Trophoblast cell (in vitro differentiated cells and primary cell): ENCODE measurements around the gene FHAD1.

Source experiments
- DNase-seq, 2 donors: peaks; one replicate each; pipeline ENCODE4 v3.0.0-alpha.2; 2016
- H2AFZ ChIP-seq: 2 replicates; pipeline ENCODE4 v1.6.1; 2013; ENCODE audit warnings: low read length, moderate library complexity, mild to moderate bottlenecking; ENCODE audit not compliant: insufficient read depth, poor library complexity
- H2AK5ac ChIP-seq: 2 replicates; pipeline ENCODE4 v1.6.1; 2013; ENCODE audit warnings: mild to moderate bottlenecking, low read length
- H2BK120ac ChIP-seq: 2 replicates; pipeline ENCODE4 v1.6.1; 2013; ENCODE audit warnings: low read length, mild to moderate bottlenecking, moderate library complexity; ENCODE audit not compliant: insufficient read depth, poor library complexity
- H2BK12ac ChIP-seq: 2 replicates; pipeline ENCODE4 v1.6.1; 2013; ENCODE audit warnings: mild to moderate bottlenecking, low read length, moderate library complexity
- H2BK5ac ChIP-seq: 2 replicates; pipeline ENCODE4 v1.6.1; 2013; ENCODE audit warnings: low read length, low read depth, moderate library complexity, mild to moderate bottlenecking; ENCODE audit not compliant: poor library complexity
- H3K14ac ChIP-seq: 2 replicates; pipeline ENCODE4 v1.6.1; 2013; ENCODE audit warnings: mild to moderate bottlenecking, low read length
- H3K18ac ChIP-seq: 2 replicates; pipeline ENCODE4 v1.6.1; 2013; ENCODE audit warnings: mild to moderate bottlenecking, low read length
- H3K23ac ChIP-seq: 2 replicates; pipeline ENCODE4 v1.6.1; 2013; ENCODE audit warnings: low read length
- H3K27ac ChIP-seq: 2 replicates; pipeline ENCODE4 v1.5.1; 2013; ENCODE audit warnings: low read depth, mild to moderate bottlenecking, inconsistent platforms, low read length, moderate library complexity
- H3K27me3 ChIP-seq: 2 replicates; pipeline ENCODE4 v1.6.1; 2013; ENCODE audit warnings: inconsistent platforms, mild to moderate bottlenecking, low read length, moderate library complexity; ENCODE audit not compliant: insufficient read depth
- H3K36me3 ChIP-seq, 2 experiments: 1 replicate in 1 of 2; 2 replicates in 1 of 2; pipeline ENCODE4 v1.6.1; 2013; ENCODE audit warnings: low read length in 2 of 2, mild to moderate bottlenecking in 2 of 2, moderate library complexity in 1 of 2; ENCODE audit not compliant: insufficient read depth in 2 of 2, control insufficient read depth in 1 of 2
- H3K4ac ChIP-seq: 2 replicates; pipeline ENCODE4 v1.6.1; 2013; ENCODE audit warnings: low read depth, mild to moderate bottlenecking, low read length, moderate library complexity
- H3K4me1 ChIP-seq, 2 experiments: 1 replicate in 1 of 2; 2 replicates in 1 of 2; pipeline ENCODE4 v1.6.1; 2013; ENCODE audit warnings: low read length in 2 of 2, mild to moderate bottlenecking in 2 of 2, moderate library complexity in 1 of 2; ENCODE audit not compliant: insufficient read depth in 2 of 2, control insufficient read depth in 1 of 2
- H3K4me2 ChIP-seq: 2 replicates; pipeline ENCODE4 v1.6.1; 2013; ENCODE audit warnings: inconsistent platforms, mild to moderate bottlenecking, low read length, moderate library complexity
- H3K4me3 ChIP-seq: 2 replicates; pipeline ENCODE4 v1.5.1; 2013; ENCODE audit warnings: mild to moderate bottlenecking, low read depth, low read length, inconsistent platforms
- H3K79me1 ChIP-seq: one replicate; pipeline ENCODE4 v1.6.1; 2013; ENCODE audit warnings: low read length
- H3K79me2 ChIP-seq: 2 replicates; pipeline ENCODE4 v1.6.1; 2013; ENCODE audit warnings: low read length, mild to moderate bottlenecking; ENCODE audit not compliant: control insufficient read depth, insufficient read depth, poor library complexity
- H3K9ac ChIP-seq: 2 replicates; pipeline ENCODE4 v1.6.1; 2013; ENCODE audit warnings: mild to moderate bottlenecking, low read length
- H3K9me3 ChIP-seq: 2 replicates; pipeline ENCODE4 v1.6.1; 2013; ENCODE audit warnings: low read depth, mild to moderate bottlenecking, control low read depth, inconsistent platforms, low read length; ENCODE audit not compliant: insufficient read depth
- H4K12ac ChIP-seq: 2 replicates; pipeline ENCODE4 v1.6.1; 2013; ENCODE audit warnings: low read depth, mild to moderate bottlenecking, low read length, moderate library complexity
- H4K8ac ChIP-seq: 2 replicates; pipeline ENCODE4 v1.6.1; 2013; ENCODE audit warnings: low read depth, mild to moderate bottlenecking, low read length, moderate library complexity
- H4K91ac ChIP-seq: one replicate; pipeline ENCODE4 v1.6.1; 2013; ENCODE audit warnings: low read depth, mild to moderate bottlenecking, low read length, moderate library complexity
- WGBS: extraction: QIAGEN DNeasy Blood & Tissue Kit; methylation state at CpG from one replicate; pipeline ENCODE4 v1.1.7; 2013; ENCODE audit warnings: missing lambda C conversion rate; ENCODE audit not compliant: insufficient read length, insufficient coverage; ENCODE audit errors: extremely low coverage; 5-methylcytosine and 5-hydroxymethylcytosine counted together

The FHAD1 gene

GRCh38 chr1:15245593-15246360 is 1.2 kb upstream of the FHAD1 start:
- Histone ChIP-seq H3K79me2 (no peaks in the 10 kb centered on the region), H3K18ac (no peak overlapping the region), H4K91ac (no peak overlapping the region), H3K9me3 (peaks cover 3% of the 10 kb centered on the region), H3K4me3 (no peak overlapping the region), H2BK12ac (no peak overlapping the region), H3K9ac (no peak overlapping the region), H3K14ac (no peak overlapping the region), H2BK5ac (no peak overlapping the region), H3K4ac (no peak overlapping the region), H4K12ac (no peak overlapping the region), H3K79me1 (no peaks in the 10 kb centered on the region), H3K36me3 (no peaks in the 10 kb centered on the region), H3K27ac (no peak overlapping the region), H2AK5ac (no peak overlapping the region), H3K27me3 (peaks cover 2% of the 10 kb centered on the region), H3K4me1 (peaks cover 3 to 8% of the 10 kb centered on the region in 2 experiments), H2BK120ac (no peak overlapping the region), H4K8ac (no peak overlapping the region), H3K23ac (no peak overlapping the region), H2AFZ (no peak overlapping the region), H3K4me2 (no peak overlapping the region)
- WGBS = no CpG with 5 or more reads among the region's 11 CpGs
- DNase-seq = no peak

DNA sequence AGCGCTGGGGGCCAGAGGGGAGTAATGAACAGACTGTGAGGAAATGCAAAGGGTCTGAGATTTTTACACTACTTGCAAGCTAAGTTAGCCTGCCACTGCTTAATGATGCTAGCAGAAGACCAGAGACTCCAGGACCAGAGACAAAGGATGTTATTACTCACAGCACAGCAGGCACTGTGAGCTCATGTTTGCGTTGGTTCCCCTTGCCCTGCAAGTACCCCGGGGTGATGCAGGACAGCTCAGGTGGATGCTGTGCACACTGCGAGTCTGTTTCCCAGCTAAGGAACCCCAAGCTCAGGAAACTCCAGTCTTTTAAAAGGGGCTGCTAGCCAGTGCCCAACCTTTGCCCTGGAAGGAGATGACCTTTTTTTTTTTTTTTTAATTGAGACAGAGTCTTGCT is 1.2 kb downstream of the FHAD1 start:
- Histone ChIP-seq H3K4ac (no peak overlapping the region), H3K18ac (no peak overlapping the region), H3K36me3 (no peaks in the 10 kb centered on the region), H4K91ac (no peak overlapping the region), H3K9ac (no peak overlapping the region), H3K79me2 (no peaks in the 10 kb centered on the region), H3K4me2 (no peak overlapping the region), H3K14ac (no peak overlapping the region), H4K8ac (no peak overlapping the region), H3K4me3 (no peak overlapping the region), H3K9me3 (peaks cover 6% of the 10 kb centered on the region), H3K4me1 (peaks cover 3 to 8% of the 10 kb centered on the region in 2 experiments), H3K27ac (no peak overlapping the region), H3K79me1 (no peaks in the 10 kb centered on the region), H2AK5ac (no peak overlapping the region), H2AFZ (no peak overlapping the region), H2BK5ac (no peak overlapping the region), H4K12ac (no peak overlapping the region), H3K27me3 (peaks cover 2% of the 10 kb centered on the region), H3K23ac (no peak overlapping the region), H2BK120ac (no peak overlapping the region), H2BK12ac (no peak overlapping the region)
- no peak for DNase-seq
- no CpG with 5 or more reads among the region's 4 CpGs for WGBS

- no peak overlapping the region for H2AK5ac ChIP-seq
- no peak overlapping the region for H3K4me2 ChIP-seq
- no peak overlapping the region for H2BK120ac ChIP-seq
- peaks cover 6% of the 10 kb centered on the region for H3K9me3 ChIP-seq
- H2BK12ac ChIP-seq = no peak overlapping the region
- H3K9ac ChIP-seq = no peak overlapping the region
- H3K4me1 ChIP-seq = peaks cover 3 to 5% of the 10 kb centered on the region in 2 experiments
- H3K4ac ChIP-seq = no peak overlapping the region
- H2AFZ ChIP-seq = no peak overlapping the region
- no peak overlapping the region for H4K8ac ChIP-seq
- H3K36me3 ChIP-seq = no peaks in the 10 kb centered on the region
- no peak overlapping the region for H3K14ac ChIP-seq
- no peaks in the 10 kb centered on the region for H3K79me1 ChIP-seq
- WGBS = no CpG with 5 or more reads among the region's 5 CpGs
- no peak overlapping the region for H3K27ac ChIP-seq
- no peak overlapping the region for H4K91ac ChIP-seq
- peaks cover 2% of the 10 kb centered on the region for H3K27me3 ChIP-seq
- H2BK5ac ChIP-seq = no peak overlapping the region
- H3K79me2 ChIP-seq = no peaks in the 10 kb centered on the region
- no peak overlapping the region for H3K23ac ChIP-seq
- H3K4me3 ChIP-seq = no peak overlapping the region
- no peak overlapping the region for H4K12ac ChIP-seq
- H3K18ac ChIP-seq = no peak overlapping the region
- no peak for DNase-seq
Observed at GRCh38 chr1:15249081-15249480, 2.1 kb downstream of the FHAD1 start.

DNA sequence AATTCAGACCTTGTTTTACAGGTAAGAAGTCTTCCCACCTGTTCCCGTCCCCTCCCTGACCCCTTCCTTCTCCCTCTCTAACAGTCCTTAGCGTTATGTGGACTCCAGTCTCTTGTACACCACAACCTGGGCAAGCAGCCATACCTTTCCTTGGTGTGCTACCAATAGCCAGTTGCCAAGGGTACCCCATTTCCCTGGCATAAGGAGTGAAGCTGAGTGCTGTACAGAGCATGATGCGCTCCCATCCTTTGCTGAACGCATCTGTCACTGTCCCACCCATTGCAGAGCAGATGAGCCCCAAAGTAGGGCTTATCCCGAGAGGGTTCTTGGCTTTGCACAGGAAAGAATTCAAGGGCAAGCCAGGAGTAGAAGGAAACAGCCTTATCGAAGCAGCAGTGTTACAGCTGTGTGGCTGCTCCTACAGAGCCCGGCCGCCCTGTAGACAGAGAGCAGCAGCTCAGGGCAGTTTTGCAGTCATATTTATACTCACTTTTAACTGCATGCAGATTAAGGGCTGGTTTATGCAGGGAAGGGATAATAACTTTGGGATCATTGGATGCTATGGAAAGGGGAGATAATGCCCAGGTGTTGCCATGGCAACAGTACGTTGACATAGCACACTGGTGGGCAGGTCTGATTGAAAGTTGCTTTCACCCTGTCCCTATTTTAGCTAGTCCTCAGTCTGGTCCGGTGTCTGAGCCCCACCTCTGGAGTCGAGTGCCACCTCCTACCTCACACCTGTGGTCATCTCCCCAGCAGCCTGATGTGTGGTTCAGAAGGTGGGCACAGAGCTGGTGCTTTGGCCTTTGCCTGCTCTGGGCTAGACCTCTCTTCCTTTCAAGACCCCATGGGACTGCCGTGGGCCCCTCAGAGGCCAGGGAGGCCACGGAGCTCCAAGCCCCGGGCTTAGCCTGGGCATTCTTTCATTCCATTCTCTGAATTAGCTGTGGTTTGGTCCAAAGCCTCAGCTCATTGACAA is 5.1 kb downstream of the FHAD1 start:
- Histone ChIP-seq H3K9me3 (peaks cover 6% of the 10 kb centered on the region), H3K27me3 (peaks cover 2% of the 10 kb centered on the region)
- WGBS = no CpG with 5 or more reads among the region's 14 CpGs

More for the DNA sequence above, 5.1 kb downstream of the FHAD1 start:
- Histone ChIP-seq H3K27ac (no peak overlapping the region), H2BK120ac (no peak overlapping the region), H3K4me2 (no peak overlapping the region), H3K9ac (no peak overlapping the region), H3K4ac (no peak overlapping the region), H4K91ac (no peak overlapping the region), H4K12ac (no peak overlapping the region), H3K23ac (no peak overlapping the region), H3K79me2 (no peaks in the 10 kb centered on the region), H2AK5ac (no peak overlapping the region), H3K36me3 (no peaks in the 10 kb centered on the region), H3K18ac (no peak overlapping the region), H2BK5ac (no peak overlapping the region), H2BK12ac (no peak overlapping the region), H3K4me1 (peaks cover 3 to 5% of the 10 kb centered on the region in 2 experiments), H2AFZ (no peak overlapping the region), H4K8ac (no peak overlapping the region), H3K14ac (no peak overlapping the region), H3K79me1 (no peaks in the 10 kb centered on the region), H3K4me3 (no peak overlapping the region)
- no peak for DNase-seq
